Measurements from ENCODE around the gene C2CD2L.
"Not testable (repeated sequence)": the region's sequence is repeated elsewhere in the genome, so short reads cannot be mapped to it uniquely, and the experiment has no call there.

C2CD2L gene

GRCh38 chr11:119106564-119107537 lies at the start of gene C2CD2L:
Gene C2CD2L, plus strand, starts transcription at chr11:119107344. Its CDS starts 398 bp downstream, at chr11:119107742.
- DNase-seq (ENCODE audit: low spot score), result peak; percentile 90

DNA sequence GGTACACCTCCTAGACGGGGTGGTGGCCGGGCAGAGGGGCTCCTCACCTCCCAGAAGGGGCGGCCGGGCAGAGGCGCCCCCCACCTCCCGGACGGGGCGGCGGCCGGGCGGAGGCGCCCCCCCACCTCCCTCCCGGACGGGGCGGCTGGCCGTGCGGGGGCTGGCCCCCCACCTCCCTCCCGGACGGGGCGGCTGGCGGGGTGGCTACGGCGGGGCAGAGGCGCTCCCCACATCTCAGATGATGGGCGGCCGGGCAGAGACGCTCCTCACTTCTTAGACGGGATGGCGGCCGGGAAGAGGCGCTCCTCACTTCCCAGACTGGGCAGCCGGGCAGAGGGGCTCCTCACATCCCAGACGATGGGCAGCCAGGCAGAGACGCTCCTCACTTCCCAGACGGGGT lies 48.0 kb upstream of the C2CD2L start:
- DNase-seq (ENCODE audit: low spot score), result not testable (repeated sequence)

DNA sequence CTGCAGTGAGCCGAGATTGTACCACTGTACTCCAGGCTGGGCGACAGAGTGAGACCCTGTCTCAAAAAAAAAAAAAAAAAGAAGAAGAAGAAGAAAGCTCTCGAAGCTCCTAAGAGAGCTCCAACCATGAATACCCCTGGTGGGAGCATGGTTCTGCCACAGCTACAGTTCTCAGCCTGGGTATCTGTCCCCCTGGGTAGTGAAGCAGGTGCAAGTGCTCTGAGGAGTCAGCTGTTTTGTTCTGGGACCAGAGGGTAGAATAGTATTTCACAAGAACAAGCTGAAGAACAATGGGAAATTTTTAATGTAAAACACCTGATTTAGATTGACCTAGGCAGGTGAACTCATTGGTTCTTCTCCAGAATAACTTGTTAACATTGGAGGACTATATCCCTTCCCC lies 45.9 kb upstream of the C2CD2L start:
- no peak for DNase-seq (ENCODE audit: low spot score)

GRCh38 chr11:119062779-119063178 lies 44.4 kb upstream of the C2CD2L start:
- no peak for DNase-seq (ENCODE audit: low spot score)

DNA sequence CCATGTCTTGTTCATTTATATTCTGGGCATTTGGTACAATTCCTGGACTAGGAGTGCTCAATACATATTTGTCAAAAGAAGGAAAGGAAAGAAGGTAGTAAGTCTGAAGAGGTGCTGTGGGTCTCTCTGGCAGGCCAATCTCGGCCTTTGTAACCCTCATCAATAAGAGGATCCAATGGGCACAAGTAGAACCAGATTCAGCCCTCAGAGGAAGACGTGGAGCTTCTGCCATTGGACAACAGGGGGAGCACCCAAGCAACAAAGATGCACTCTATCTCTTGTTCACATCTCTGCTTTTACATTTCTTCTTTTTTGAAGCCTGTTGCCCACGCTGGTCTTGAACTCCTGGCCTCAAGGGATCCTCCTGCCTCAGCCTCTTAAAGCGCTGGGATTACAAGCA lies 41.8 kb upstream of the C2CD2L start:
- DNase-seq (ENCODE audit: low spot score), result no peak

GRCh38 chr11:119067371-119068222 lies 39.5 kb upstream of the C2CD2L start, which contains the start of gene VPS11:
Gene VPS11, plus strand, starts transcription at chr11:119067818. Its CDS starts 6 bp downstream, at chr11:119067824.
- peak; percentile 98 for DNase-seq (ENCODE audit: low spot score)

GRCh38 chr11:119077839-119078238 lies 29.3 kb upstream of the C2CD2L start:
- DNase-seq (ENCODE audit: low spot score), result no peak

DNA sequence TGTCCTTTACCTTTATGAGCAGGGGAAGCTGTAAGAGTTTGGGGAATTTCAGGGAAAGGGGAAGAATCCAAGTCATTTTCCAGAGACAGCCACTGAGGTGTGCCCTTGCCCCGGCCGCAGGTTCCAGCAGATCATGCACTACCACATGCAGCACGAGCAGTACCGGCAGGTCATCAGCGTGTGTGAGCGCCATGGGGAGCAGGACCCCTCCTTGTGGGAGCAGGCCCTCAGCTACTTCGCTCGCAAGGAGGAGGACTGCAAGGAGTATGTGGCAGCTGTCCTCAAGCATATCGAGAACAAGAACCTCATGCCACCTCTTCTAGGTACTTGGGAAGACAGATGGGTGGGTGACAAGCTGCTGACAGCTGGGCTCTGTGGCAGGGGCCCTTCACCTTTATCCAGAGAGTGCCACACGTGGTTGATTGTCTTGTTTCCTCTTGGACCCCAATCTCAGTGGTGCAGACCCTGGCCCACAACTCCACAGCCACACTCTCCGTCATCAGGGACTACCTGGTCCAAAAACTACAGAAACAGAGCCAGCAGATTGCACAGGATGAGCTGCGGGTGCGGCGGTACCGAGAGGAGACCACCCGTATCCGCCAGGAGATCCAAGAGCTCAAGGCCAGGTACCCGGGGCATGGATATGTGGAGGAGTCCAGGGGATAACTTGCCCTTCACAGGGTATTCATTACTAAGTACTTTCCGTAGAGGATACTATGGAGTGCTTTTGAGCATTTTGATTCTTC lies 28.3 kb upstream of the C2CD2L start:
- no peak for DNase-seq (ENCODE audit: low spot score)

- no peak for DNase-seq (ENCODE audit: low spot score)
Measured at GRCh38 chr11:119081682-119082260, 25.4 kb upstream of the C2CD2L start.

GRCh38 chr11:119084663-119085436 lies 22.3 kb upstream of the C2CD2L start, which contains the start of gene HMBS:
Gene HMBS, plus strand, starts transcription at chr11:119084881. Its CDS starts 153 bp downstream, at chr11:119085034.
- DNase-seq (ENCODE audit: low spot score), result peak; percentile 96

DNA sequence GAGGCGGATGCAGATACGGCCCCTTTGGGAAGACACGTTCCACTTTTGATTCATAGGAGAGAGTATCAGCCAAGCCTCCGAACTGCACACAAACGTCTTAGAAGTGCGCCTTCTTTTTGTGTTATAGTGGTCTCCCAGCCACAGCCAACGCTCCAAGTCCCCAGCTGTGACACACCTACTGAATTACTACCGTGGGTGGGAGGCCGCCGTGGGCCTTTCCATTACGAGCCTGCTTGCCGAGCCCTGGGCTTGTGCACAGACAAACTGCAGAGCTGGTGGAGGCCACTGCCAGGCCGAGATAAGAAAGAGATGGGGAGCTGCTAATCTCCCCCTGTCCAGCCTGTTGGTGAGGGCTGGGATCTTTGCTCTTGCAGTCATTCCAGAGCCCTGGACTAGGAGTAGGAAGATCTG lies 21.7 kb upstream of the C2CD2L start:
- peak; percentile 60 for DNase-seq (ENCODE audit: low spot score)

GRCh38 chr11:119087123-119087522 lies 20.0 kb upstream of the C2CD2L start:
- DNase-seq (ENCODE audit: low spot score), result no peak

- DNase-seq (ENCODE audit: low spot score), result no peak
Measured at GRCh38 chr11:119087747-119088241, 19.4 kb upstream of the C2CD2L start.

GRCh38 chr11:119088406-119088805 lies 18.7 kb upstream of the C2CD2L start:
- no peak for DNase-seq (ENCODE audit: low spot score)

DNA sequence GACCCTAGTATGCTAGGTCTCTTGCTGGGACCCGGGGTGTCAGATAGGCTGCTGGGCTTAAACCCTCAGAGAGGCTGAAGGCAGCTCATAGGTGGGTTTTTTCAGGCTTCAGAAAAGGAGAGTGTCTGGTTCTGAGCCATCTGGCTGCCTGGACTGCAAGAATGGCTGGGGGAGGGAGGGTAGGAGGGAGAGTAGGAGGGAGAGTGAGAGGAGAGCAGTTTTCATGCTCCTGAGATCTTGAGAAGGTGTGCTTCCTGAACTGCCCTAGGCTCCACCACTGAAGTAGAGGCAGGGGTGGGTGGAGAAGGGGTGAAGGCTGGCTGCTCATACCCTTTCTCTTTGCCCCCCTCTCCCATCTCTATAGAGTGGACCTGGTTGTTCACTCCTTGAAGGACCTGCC lies 17.8 kb upstream of the C2CD2L start:
- DNase-seq (ENCODE audit: low spot score), result no peak

DNA sequence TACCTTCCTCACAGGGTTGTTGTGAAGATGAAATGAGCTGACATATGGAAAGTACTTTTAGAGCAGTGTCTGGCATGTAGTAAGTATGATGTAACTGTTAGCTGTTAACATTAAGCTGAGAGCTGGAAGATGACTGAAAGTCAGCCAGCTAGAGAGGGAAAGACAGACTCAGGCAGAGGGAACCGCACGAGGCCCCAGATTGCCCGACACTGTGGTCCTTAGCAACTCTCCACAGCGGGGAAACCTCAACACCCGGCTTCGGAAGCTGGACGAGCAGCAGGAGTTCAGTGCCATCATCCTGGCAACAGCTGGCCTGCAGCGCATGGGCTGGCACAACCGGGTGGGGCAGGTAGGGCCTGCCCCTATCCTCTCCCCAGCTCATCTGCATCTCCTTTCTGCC lies 16.0 kb upstream of the C2CD2L start:
- no peak for DNase-seq (ENCODE audit: low spot score)

DNA sequence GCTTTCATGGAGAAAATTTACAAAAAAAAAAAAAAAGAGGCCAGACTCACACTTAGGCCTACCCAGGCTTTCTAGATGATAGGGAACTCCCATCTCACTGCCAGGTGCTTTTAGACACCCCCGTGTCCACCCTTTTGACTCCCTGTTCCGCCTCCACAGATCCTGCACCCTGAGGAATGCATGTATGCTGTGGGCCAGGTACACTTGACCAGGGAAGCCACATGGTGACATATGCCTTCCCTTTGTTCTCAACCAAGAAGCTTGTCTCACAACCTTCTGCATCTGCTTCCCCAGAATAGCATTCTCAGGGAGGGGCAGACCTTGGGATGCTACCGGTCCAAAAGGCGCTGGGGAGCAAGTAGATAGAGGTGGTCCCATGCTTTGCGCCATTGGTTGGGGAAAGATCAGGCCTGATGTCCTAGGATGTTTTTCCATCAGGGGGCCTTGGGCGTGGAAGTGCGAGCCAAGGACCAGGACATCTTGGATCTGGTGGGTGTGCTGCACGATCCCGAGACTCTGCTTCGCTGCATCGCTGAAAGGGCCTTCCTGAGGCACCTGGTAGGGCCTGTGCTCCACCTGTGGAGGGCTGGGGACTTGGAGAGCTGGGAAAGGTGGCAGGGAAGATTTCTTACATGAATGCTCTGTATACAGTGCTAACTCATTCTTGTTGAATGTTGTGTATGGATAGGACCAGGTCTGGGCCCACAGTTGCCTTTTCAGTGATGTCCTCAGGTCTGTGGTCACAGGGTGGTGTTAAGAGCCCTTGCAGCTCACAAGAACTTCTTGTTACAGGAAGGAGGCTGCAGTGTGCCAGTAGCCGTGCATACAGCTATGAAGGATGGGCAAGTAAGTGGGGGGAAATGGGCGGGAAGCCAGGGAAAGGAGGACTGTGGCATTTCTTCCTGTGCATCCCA lies 14.9 kb upstream of the C2CD2L start:
- DNase-seq (ENCODE audit: low spot score), result no peak

DNA sequence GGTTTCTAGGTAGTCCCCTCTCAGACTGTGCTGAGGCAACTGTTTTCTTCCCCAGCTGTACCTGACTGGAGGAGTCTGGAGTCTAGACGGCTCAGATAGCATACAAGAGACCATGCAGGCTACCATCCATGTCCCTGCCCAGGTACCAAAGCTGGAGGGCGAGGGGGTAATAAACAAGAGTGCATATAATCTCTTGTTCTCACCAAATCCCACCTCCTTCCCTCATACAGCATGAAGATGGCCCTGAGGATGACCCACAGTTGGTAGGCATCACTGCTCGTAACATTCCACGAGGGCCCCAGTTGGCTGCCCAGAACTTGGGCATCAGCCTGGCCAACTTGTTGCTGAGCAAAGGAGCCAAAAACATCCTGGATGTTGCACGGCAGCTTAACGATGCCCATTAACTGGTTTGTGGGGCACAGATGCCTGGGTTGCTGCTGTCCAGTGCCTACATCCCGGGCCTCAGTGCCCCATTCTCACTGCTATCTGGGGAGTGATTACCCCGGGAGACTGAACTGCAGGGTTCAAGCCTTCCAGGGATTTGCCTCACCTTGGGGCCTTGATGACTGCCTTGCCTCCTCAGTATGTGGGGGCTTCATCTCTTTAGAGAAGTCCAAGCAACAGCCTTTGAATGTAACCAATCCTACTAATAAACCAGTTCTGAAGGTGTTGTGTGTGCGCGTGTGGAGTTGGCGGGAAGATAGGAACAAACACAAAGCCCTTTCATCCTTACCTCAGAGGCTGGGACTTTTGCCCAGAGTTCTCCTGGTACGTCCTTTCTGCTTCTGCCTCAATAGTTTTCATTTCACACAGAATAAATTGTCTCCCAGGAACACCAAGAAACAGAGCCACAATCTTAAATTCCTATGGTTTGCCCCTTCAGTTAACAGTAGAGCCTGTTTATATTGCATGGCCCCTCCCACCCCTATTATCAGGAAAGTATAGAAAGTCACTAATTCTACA lies 14.0 kb upstream of the C2CD2L start:
- no peak for DNase-seq (ENCODE audit: low spot score)
